Mesendoderm (in vitro differentiated cells): ENCODE results near the gene RBMS3. TPM values are rescaled to one million over a fixed set of nuclear protein-coding genes. Genes with fewer than 3 reads are reported as not detected.
"Not testable (repeated sequence)": the region's sequence is repeated elsewhere in the genome, so short reads cannot be mapped to it uniquely, and the experiment has no call there.

Experiments
- DNase-seq: peaks from one replicate; pipeline ENCODE4 v3.0.0; 2013
- H2AK5ac ChIP-seq: 2 replicates; pipeline ENCODE4 v1.6.1; 2013; ENCODE audit warnings: low read length, inconsistent platforms
- H2BK120ac ChIP-seq: 2 replicates; pipeline ENCODE4 v1.6.1; 2013; ENCODE audit warnings: low read depth, mild to moderate bottlenecking, low read length, moderate library complexity, mixed read lengths
- H2BK15ac ChIP-seq: replicated peaks from 2 replicates; pipeline ENCODE4 v1.6.1; 2013; ENCODE audit warnings: low read depth, mild to moderate bottlenecking, moderate library complexity
- H2BK5ac ChIP-seq: 2 replicates; pipeline ENCODE4 v1.6.1; 2013; ENCODE audit warnings: low read length, inconsistent platforms
- H3K18ac ChIP-seq: 2 replicates; pipeline ENCODE4 v1.6.1; 2013; ENCODE audit warnings: mild to moderate bottlenecking, low read length, mixed read lengths
- H3K23ac ChIP-seq: one replicate; pipeline ENCODE4 v1.6.1; 2013; ENCODE audit warnings: low read length
- H3K27ac ChIP-seq: 2 replicates; pipeline ENCODE4 v1.5.1; 2013; ENCODE audit warnings: low read depth, mild to moderate bottlenecking, inconsistent platforms, low read length, moderate library complexity
- H3K27me3 ChIP-seq: 2 replicates; pipeline ENCODE4 v1.6.1; 2013; ENCODE audit warnings: low read length, control low read depth, mild to moderate bottlenecking, inconsistent platforms; ENCODE audit not compliant: insufficient read depth, poor library complexity
- H3K36me3 ChIP-seq: 2 replicates; pipeline ENCODE4 v1.6.1; 2013; ENCODE audit warnings: low read length, inconsistent platforms; ENCODE audit not compliant: control insufficient read depth, insufficient read depth
- H3K4ac ChIP-seq: one replicate; pipeline ENCODE4 v1.6.1; 2013; ENCODE audit warnings: low read depth, mild to moderate bottlenecking, low read length, moderate library complexity
- H3K4me1 ChIP-seq: 2 replicates; pipeline ENCODE4 v1.6.1; 2013; ENCODE audit warnings: low read depth, low read length, inconsistent platforms; ENCODE audit not compliant: control insufficient read depth
- H3K4me2 ChIP-seq: 2 replicates; pipeline ENCODE4 v1.6.1; 2013; ENCODE audit warnings: low read length
- H3K4me3 ChIP-seq: 2 replicates; pipeline ENCODE4 v1.5.1; 2013; ENCODE audit warnings: mild to moderate bottlenecking, low read length
- H3K56ac ChIP-seq: one replicate; pipeline ENCODE4 v1.6.1; 2013; ENCODE audit warnings: low read length
- H3K79me1 ChIP-seq: 2 replicates; pipeline ENCODE4 v1.6.1; 2013; ENCODE audit warnings: low read length, inconsistent platforms
- H3K79me2 ChIP-seq: 2 replicates; pipeline ENCODE4 v1.6.1; 2013; ENCODE audit warnings: mild to moderate bottlenecking, low read length; ENCODE audit not compliant: control insufficient read depth, insufficient read depth
- H3K9ac ChIP-seq: 2 replicates; pipeline ENCODE4 v1.6.1; 2013; ENCODE audit warnings: low read length, inconsistent platforms
- H4K5ac ChIP-seq: one replicate; pipeline ENCODE4 v1.6.1; 2013; ENCODE audit warnings: low read length
- H4K8ac ChIP-seq: one replicate; pipeline ENCODE4 v1.6.1; 2013; ENCODE audit warnings: low read depth, mild to moderate bottlenecking, control low read depth, low read length, moderate library complexity
- WGBS: extraction: QIAGEN DNeasy Blood & Tissue Kit; methylation state at CpG from one replicate; pipeline ENCODE4 v1.1.7; 2013; ENCODE audit warnings: low lambda C conversion rate, missing lambda C conversion rate; ENCODE audit not compliant: insufficient coverage; ENCODE audit errors: extremely low coverage; 5-methylcytosine and 5-hydroxymethylcytosine counted together
- polyA plus RNA-seq, 2 experiments: library from polyadenylated mRNA; stranded (reverse); fragments of 200-250 nt; gene quantifications; one replicate each; pipeline ENCODE4 v1.2.3, GENCODE V29; 2013

Gene RBMS3
- polyA plus RNA-seq (2013, experiment 1 of 2) = 5.5 TPM
- polyA plus RNA-seq (2013, experiment 2 of 2) = 5.1 TPM

GRCh38 chr3:29280404-29281093 is at the start of gene RBMS3:
Gene RBMS3 (plus strand): TSS chr3:29281071.
- Histone ChIP-seq H3K79me1 (no peaks in the 10 kb centered on the region), H4K5ac (no peak within 1 kb of the TSS), H3K27ac (peak within 1 kb of the TSS; percentile 76), H2BK5ac (peak within 1 kb of the TSS; percentile 84), H3K36me3 (no peaks in the 10 kb centered on the region), H3K4ac (peak within 1 kb of the TSS; percentile 27), H2BK120ac (peak within 1 kb of the TSS; percentile 97), H3K27me3 (no peaks in the 10 kb centered on the region), H3K4me2 (peak within 1 kb of the TSS; percentile 71), H3K56ac (peak within 1 kb of the TSS; percentile 92), H3K18ac (peak within 1 kb of the TSS; percentile 94), H3K23ac (no peak within 1 kb of the TSS), H3K79me2 (no peaks in the 10 kb centered on the region), H3K9ac (peak within 1 kb of the TSS; percentile 78), H2AK5ac (no peak within 1 kb of the TSS), H3K4me1 (peaks cover 5% of the 10 kb centered on the region), H3K4me3 (peak within 1 kb of the TSS; percentile 41), H4K8ac (peak within 1 kb of the TSS; percentile 84), H2BK15ac (peak within 1 kb of the TSS; percentile 96)
- DNase-seq = peak; percentile 97
- no CpG with 5 or more reads among the region's 16 CpGs for WGBS

DNA sequence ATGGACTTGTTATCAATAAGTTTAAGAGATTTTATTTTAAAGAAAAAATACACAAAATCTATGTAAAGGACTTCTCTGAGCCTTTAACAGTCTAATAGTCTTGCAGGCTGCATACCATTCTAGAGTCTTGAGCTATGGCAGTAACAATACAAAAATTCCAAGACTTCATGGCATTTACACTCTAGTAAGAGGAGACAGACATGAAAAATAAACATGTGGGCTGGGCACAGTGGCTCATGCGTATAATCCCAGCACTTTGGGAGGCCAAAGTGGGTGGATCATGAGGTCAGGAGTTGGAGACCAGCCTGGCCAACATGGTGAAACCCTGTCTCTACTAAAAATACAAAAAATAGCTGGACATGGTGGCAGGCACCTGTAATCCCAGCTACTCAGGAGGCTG is 47.7 kb upstream of the RBMS3 start:
- not testable (repeated sequence) for H2BK5ac ChIP-seq, H2BK120ac ChIP-seq, H4K8ac ChIP-seq, H3K56ac ChIP-seq, H3K9ac ChIP-seq, H2BK15ac ChIP-seq, H2AK5ac ChIP-seq, H3K23ac ChIP-seq, H3K4me1 ChIP-seq, H4K5ac ChIP-seq, H3K4me3 ChIP-seq, H3K4me2 ChIP-seq, H3K18ac ChIP-seq, H3K79me2 ChIP-seq, H3K36me3 ChIP-seq, H3K27me3 ChIP-seq, H3K27ac ChIP-seq, H3K4ac ChIP-seq, H3K79me1 ChIP-seq
- DNase-seq = peak; percentile 65
- WGBS = no CpG with 5 or more reads among the region's 1 CpG

GRCh38 chr3:29236146-29236840 is 44.6 kb upstream of the RBMS3 start:
- WGBS = no CpG with 5 or more reads among the region's 3 CpGs
- H3K79me1 ChIP-seq = no peaks in the 10 kb centered on the region
- no peak overlapping the region for H3K56ac ChIP-seq
- no peaks in the 10 kb centered on the region for H3K27me3 ChIP-seq
- H3K9ac ChIP-seq = no peak overlapping the region
- no peaks in the 10 kb centered on the region for H3K79me2 ChIP-seq
- no peak overlapping the region for H2BK120ac ChIP-seq
- no peak overlapping the region for H2BK15ac ChIP-seq
- no peak overlapping the region for H4K5ac ChIP-seq
- H3K27ac ChIP-seq = no peak overlapping the region
- no peaks in the 10 kb centered on the region for H3K36me3 ChIP-seq
- H3K4me1 ChIP-seq = peaks cover 2% of the 10 kb centered on the region
- DNase-seq = no peak
- no peak overlapping the region for H3K4me2 ChIP-seq
- no peak overlapping the region for H4K8ac ChIP-seq
- H3K4ac ChIP-seq = no peak overlapping the region
- no peak overlapping the region for H2BK5ac ChIP-seq
- no peak overlapping the region for H3K18ac ChIP-seq
- H3K4me3 ChIP-seq = no peak overlapping the region
- no peak overlapping the region for H2AK5ac ChIP-seq
- no peak overlapping the region for H3K23ac ChIP-seq

- Histone ChIP-seq H3K27me3 (no peaks in the 10 kb centered on the region), H3K4me1 (peaks cover 2% of the 10 kb centered on the region), H3K79me2 (no peaks in the 10 kb centered on the region), H3K27ac (no peak overlapping the region), H3K4me3 (no peak overlapping the region), H3K23ac (no peak overlapping the region), H3K4me2 (no peak overlapping the region), H3K18ac (no peak overlapping the region), H4K8ac (no peak overlapping the region), H3K36me3 (no peaks in the 10 kb centered on the region), H2AK5ac (peak overlapping the region; percentile 62), H2BK5ac (no peak overlapping the region), H3K4ac (no peak overlapping the region), H3K56ac (no peak overlapping the region), H3K79me1 (no peaks in the 10 kb centered on the region), H4K5ac (peak overlapping the region; percentile 17), H3K9ac (no peak overlapping the region), H2BK120ac (no peak overlapping the region), H2BK15ac (no peak overlapping the region)
- DNase-seq = no peak
- no CpG with 5 or more reads among the region's 2 CpGs for WGBS
These were observed 41.5 kb upstream of the RBMS3 start for GRCh38 chr3:29239376-29239775.

GRCh38 chr3:29240248-29240647 is 40.6 kb upstream of the RBMS3 start:
- H3K27me3 ChIP-seq = no peaks in the 10 kb centered on the region
- no peak overlapping the region for H2BK5ac ChIP-seq
- no peak overlapping the region for H3K18ac ChIP-seq
- no peak overlapping the region for H4K8ac ChIP-seq
- no peak overlapping the region for H3K4ac ChIP-seq
- no peak overlapping the region for H2BK120ac ChIP-seq
- peak; percentile 70 for DNase-seq
- no peak overlapping the region for H3K23ac ChIP-seq
- no peak overlapping the region for H3K56ac ChIP-seq
- no peak overlapping the region for H3K27ac ChIP-seq
- H3K79me2 ChIP-seq = no peaks in the 10 kb centered on the region
- no peak overlapping the region for H2BK15ac ChIP-seq
- no peak overlapping the region for H3K4me2 ChIP-seq
- H3K79me1 ChIP-seq = no peaks in the 10 kb centered on the region
- no peak overlapping the region for H3K4me3 ChIP-seq
- H3K36me3 ChIP-seq = no peaks in the 10 kb centered on the region
- no peak overlapping the region for H2AK5ac ChIP-seq
- no peak overlapping the region for H4K5ac ChIP-seq
- no peak overlapping the region for H3K9ac ChIP-seq
- peaks cover 2% of the 10 kb centered on the region for H3K4me1 ChIP-seq
